HL-60 (cell line): Measurements from ENCODE around the gene DSCAML1.

Source experiments
- DNase-seq, 2 experiments: peaks; one replicate each; pipeline ENCODE4 v3.0.0-alpha.2; 2010 to 2020; ENCODE audit warnings: low read depth in 1 of 2, low spot score in 1 of 2
- H3K27ac ChIP-seq: fragments of 250-450 bp; sonication (Bioruptor Pico); replicated peaks from 2 replicates; pipeline ENCODE4 v1.5.1; 2020; ENCODE audit warnings: mild to moderate bottlenecking, moderate library complexity
- H3K27me3 ChIP-seq: fragments of 250-450 bp; sonication (Bioruptor Pico); 2 replicates; pipeline ENCODE4 v1.5.1; 2021; ENCODE audit warnings: mild to moderate bottlenecking, moderate library complexity; ENCODE audit not compliant: insufficient read depth, poor library complexity, severe bottlenecking
- H3K4me3 ChIP-seq: replicated peaks from 2 replicates; pipeline ENCODE4 v1.5.1; 2011; ENCODE audit warnings: mild to moderate bottlenecking, control low read depth, low read length; ENCODE audit not compliant: insufficient read depth
- GABPA ChIP-seq: IDR thresholded peaks from 2 replicates; pipeline ENCODE4 v1.6.1; 2012; ENCODE audit warnings: low read depth
- POLR2AphosphoS5 ChIP-seq: IDR thresholded peaks from 2 replicates; pipeline ENCODE4 v1.6.1; 2012; ENCODE audit warnings: low read depth
- SPI1 ChIP-seq: IDR thresholded peaks from 2 replicates; pipeline ENCODE4 v1.6.1; 2012; ENCODE audit warnings: low read depth, mild to moderate bottlenecking, borderline replicate concordance
- TF ChIP-seq, protein P1 (sequence below): IDR thresholded peaks from one replicate; pipeline ENCODE4 v1.5.1; 2011; ENCODE audit warnings: low read length, control low read depth, inconsistent platforms; ENCODE audit not compliant: insufficient read depth
- TF ChIP-seq, protein P2 (sequence below): IDR thresholded peaks from 2 replicates; pipeline ENCODE4 v1.6.1; 2012; ENCODE audit warnings: low read depth; ENCODE audit not compliant: insufficient replicate concordance

The DSCAML1 gene

DNA sequence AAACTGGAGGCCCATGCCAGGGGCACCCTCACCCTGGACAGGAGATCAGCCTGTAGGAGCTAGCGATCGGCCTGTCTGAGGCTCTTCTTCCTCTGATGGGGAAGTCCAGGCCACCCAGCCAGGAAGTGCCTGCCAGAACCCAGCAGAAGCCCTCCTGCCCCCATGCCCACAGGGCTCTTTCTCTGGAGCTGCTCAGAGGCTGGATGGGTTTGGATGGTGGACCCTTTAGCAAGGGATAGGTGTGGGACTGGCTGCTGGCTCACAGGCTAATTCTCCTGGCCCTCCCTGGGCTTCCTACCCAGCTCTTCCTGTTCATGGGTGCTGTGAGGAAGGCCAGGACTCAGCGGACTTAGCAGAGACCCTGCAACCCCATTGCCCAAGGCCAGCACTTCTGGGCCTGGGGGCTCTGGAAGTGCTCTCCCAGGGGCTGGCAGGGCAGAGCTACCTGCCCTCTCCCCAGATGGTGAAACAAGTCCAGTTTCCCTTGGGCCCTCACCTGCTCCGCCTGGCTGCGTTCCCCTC, 19.9 kb upstream of the DSCAML1 start:
- TF ChIP-seq SPI1 (peak; percentile 52; the same call in 1 of the 2 replicates), GABPA (no peak)
- DNase-seq: peak in 1 of 2 experiments; percentile 38
- no peak overlapping the region for H3K4me3 ChIP-seq

DNA sequence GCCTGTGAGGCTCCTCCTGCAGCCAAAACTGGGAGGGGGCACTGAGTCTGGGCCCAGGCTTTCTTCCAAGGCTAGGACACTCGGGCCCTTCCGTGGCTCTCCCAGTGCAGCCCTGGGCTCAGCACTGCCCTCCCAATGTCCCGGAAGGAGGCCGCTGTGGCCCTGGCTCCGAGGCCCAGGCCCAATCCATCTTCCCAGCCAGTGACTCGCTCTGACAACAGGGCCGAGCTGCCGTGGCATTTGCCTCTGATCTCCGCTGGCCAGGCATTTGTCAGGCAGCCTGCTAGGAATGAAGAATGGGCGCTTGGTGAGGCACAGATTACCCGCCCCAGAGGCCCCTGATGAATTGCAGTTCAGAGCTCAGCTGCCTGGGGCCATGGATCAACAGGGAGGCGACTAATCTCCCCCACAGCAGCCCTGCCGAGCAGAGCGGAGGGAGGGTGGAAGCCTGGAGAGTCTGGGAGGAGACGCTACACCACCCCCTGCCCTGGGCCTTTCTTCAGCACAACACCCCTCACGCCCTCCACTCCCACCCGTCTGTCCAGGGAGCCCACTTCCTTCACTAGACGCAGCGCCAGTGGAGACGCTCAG, 19.2 kb upstream of the DSCAML1 start:
- no peaks in the 10 kb centered on the region for H3K27me3 ChIP-seq
- DNase-seq: no peak
- H3K4me3 ChIP-seq: no peak overlapping the region
- peak overlapping the region; percentile 69 for H3K27ac ChIP-seq
- no peak for TF ChIP-seq POLR2AphosphoS5
- TF ChIP-seq, protein P1, sequence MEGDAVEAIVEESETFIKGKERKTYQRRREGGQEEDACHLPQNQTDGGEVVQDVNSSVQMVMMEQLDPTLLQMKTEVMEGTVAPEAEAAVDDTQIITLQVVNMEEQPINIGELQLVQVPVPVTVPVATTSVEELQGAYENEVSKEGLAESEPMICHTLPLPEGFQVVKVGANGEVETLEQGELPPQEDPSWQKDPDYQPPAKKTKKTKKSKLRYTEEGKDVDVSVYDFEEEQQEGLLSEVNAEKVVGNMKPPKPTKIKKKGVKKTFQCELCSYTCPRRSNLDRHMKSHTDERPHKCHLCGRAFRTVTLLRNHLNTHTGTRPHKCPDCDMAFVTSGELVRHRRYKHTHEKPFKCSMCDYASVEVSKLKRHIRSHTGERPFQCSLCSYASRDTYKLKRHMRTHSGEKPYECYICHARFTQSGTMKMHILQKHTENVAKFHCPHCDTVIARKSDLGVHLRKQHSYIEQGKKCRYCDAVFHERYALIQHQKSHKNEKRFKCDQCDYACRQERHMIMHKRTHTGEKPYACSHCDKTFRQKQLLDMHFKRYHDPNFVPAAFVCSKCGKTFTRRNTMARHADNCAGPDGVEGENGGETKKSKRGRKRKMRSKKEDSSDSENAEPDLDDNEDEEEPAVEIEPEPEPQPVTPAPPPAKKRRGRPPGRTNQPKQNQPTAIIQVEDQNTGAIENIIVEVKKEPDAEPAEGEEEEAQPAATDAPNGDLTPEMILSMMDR: no peak
- TF ChIP-seq, protein P2, sequence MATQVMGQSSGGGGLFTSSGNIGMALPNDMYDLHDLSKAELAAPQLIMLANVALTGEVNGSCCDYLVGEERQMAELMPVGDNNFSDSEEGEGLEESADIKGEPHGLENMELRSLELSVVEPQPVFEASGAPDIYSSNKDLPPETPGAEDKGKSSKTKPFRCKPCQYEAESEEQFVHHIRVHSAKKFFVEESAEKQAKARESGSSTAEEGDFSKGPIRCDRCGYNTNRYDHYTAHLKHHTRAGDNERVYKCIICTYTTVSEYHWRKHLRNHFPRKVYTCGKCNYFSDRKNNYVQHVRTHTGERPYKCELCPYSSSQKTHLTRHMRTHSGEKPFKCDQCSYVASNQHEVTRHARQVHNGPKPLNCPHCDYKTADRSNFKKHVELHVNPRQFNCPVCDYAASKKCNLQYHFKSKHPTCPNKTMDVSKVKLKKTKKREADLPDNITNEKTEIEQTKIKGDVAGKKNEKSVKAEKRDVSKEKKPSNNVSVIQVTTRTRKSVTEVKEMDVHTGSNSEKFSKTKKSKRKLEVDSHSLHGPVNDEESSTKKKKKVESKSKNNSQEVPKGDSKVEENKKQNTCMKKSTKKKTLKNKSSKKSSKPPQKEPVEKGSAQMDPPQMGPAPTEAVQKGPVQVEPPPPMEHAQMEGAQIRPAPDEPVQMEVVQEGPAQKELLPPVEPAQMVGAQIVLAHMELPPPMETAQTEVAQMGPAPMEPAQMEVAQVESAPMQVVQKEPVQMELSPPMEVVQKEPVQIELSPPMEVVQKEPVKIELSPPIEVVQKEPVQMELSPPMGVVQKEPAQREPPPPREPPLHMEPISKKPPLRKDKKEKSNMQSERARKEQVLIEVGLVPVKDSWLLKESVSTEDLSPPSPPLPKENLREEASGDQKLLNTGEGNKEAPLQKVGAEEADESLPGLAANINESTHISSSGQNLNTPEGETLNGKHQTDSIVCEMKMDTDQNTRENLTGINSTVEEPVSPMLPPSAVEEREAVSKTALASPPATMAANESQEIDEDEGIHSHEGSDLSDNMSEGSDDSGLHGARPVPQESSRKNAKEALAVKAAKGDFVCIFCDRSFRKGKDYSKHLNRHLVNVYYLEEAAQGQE: no peak
- no peak for TF ChIP-seq SPI1
- no peak for TF ChIP-seq GABPA

More for the DNA sequence above, 19.9 kb upstream of the DSCAML1 start:
- Histone ChIP-seq H3K27ac (peak overlapping the region; percentile 69), H3K27me3 (no peaks in the 10 kb centered on the region)

DNA sequence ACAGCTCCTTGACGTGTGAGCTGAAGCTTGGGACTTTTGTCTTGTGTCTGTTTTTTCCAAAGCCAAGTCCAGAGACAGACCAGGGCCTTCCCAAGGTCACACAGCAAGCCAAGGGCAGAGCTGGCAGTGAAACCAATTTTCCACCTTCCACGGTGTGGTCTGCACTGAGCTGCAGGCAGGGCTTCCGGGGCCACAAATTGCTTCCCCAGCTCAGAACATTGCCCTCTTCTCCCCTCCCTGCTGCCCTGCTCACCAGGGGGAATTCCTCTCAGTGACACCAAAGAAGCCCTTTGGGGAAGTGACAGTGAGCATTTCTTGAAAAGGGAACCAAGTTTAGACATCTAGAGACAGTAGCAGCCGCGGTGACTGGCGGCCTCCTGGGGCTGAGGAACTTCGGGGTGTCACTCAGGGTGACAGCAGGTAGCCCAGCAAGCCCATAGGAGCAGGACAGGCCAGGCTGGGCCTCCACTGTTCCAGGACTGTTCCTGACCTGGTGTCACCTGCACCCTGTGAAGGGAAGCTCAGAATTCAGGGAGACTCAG, 18.3 kb upstream of the DSCAML1 start:
- peak overlapping the region; percentile 69 for H3K27ac ChIP-seq
- H3K27me3 ChIP-seq: no peaks in the 10 kb centered on the region
- TF ChIP-seq GABPA: peak; percentile 82
- TF ChIP-seq SPI1: peak; percentile 96
- TF ChIP-seq POLR2AphosphoS5: peak; percentile 40; the same call in 1 of the 2 replicates
- TF ChIP-seq, protein P2: peak; percentile 15
- TF ChIP-seq, protein P1: no peak
- peak; percentile 74 to 93 for DNase-seq
- H3K4me3 ChIP-seq: no peak overlapping the region

DNA sequence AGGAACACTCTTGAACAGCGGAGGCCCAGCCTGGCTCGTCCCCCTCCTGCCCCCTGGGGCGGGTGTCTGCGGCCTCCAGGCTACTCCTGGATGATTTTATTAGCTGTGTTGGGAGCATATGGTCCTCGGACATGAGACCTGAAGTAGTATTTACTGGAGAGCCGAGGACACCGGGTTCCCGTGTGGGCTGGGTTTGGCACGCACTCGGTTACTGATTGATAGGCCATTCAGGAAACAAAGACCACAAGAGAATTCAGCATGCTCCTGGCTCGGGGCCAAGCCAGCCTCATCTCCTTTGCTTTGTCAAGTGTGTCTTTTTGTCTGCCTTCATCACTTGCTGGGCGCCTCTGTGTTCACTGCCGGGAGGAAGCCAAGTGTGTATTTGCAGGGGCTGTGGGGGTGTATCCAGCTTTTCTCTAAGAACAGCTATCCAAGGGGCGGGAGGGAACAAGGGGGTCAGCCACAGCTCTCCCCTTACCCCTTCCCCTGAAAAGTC, 17.8 kb upstream of the DSCAML1 start:
- DNase-seq: peak in 1 of 2 experiments; percentile 75

More for the DNA sequence above, 17.8 kb upstream of the DSCAML1 start:
- Histone ChIP-seq H3K27ac (peak overlapping the region; percentile 69), H3K4me3 (no peak overlapping the region), H3K27me3 (no peaks in the 10 kb centered on the region)
- TF ChIP-seq GABPA (no peak), POLR2AphosphoS5 (0 out of 2 replicates have a peak, but pooled peaks have one; percentile 19)
